ENCODE data around the gene NKX1-1.

DNA sequence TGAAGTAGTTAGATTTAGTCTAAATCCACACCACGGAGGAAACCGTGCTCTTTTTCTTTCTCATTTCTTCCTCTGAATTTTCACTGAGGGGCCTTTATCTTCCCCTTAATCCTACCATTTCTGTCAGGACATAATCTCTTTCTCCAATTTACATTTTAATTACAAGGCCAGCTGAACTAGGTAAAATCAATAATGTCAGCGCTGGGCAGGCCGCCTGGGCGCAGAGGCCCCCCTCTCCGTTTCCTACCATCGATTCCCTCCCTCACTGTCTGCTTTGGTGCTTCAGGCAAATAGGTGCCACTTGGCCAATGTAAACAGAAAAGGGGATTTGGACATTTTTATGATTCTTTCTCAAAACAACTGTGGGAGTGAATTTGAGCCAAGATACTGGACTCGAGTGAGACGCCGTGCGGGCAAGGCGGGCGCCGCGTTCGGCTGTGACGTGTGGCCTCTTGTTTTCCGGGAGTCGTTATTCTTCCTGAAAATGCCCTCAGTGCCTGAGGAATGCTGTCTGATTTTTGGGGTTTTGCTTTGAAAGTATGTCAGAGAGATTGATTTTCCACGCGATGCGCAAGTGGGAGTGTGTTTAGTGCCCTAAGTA lies 36.7 kb downstream of the NKX1-1 start:
- TF ChIP-seq, protein P1, sequence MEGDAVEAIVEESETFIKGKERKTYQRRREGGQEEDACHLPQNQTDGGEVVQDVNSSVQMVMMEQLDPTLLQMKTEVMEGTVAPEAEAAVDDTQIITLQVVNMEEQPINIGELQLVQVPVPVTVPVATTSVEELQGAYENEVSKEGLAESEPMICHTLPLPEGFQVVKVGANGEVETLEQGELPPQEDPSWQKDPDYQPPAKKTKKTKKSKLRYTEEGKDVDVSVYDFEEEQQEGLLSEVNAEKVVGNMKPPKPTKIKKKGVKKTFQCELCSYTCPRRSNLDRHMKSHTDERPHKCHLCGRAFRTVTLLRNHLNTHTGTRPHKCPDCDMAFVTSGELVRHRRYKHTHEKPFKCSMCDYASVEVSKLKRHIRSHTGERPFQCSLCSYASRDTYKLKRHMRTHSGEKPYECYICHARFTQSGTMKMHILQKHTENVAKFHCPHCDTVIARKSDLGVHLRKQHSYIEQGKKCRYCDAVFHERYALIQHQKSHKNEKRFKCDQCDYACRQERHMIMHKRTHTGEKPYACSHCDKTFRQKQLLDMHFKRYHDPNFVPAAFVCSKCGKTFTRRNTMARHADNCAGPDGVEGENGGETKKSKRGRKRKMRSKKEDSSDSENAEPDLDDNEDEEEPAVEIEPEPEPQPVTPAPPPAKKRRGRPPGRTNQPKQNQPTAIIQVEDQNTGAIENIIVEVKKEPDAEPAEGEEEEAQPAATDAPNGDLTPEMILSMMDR (IDR thresholded peaks at IDR 0.05), result no peak
- TF ChIP-seq SIN3A (IDR thresholded peaks at IDR 0.05; ENCODE audit: borderline replicate concordance, insufficient read depth, low read depth, low read length), result no peak
